GM12865 (cell line): Measurements from ENCODE around the gene RAC3.

Source experiments
- DNase-seq: peaks from one replicate; pipeline ENCODE4 v3.0.0; 2010; ENCODE audit warnings: low read depth
- H3K4me3 ChIP-seq: 2 replicates; pipeline ENCODE4 v1.5.1; 2011; ENCODE audit warnings: mild to moderate bottlenecking, low read depth, low read length, control low read depth
- CTCF ChIP-seq: IDR thresholded peaks from 2 replicates; pipeline ENCODE4 v1.5.1; 2011; ENCODE audit warnings: low read length, control low read depth, low read depth, inconsistent platforms; ENCODE audit not compliant: insufficient read depth; ENCODE audit errors: missing control alignments

RAC3 gene

GRCh38 chr17:82072827-82073226 is 41.3 kb downstream of the RAC3 start:
- no peak overlapping the region for H3K4me3 ChIP-seq
- TF ChIP-seq CTCF, result no peak
- no peak for DNase-seq

GRCh38 chr17:82073446-82073845 is 42.0 kb downstream of the RAC3 start:
- no peak for TF ChIP-seq CTCF
- DNase-seq, result no peak

GRCh38 chr17:82076018-82076784 is 44.7 kb downstream of the RAC3 start:
- no peak overlapping the region for H3K4me3 ChIP-seq
- TF ChIP-seq CTCF, result no peak
- DNase-seq, result no peak

More at GRCh38 chr17:82073446-82073845, 42.0 kb downstream of the RAC3 start:
- H3K4me3 ChIP-seq, result no peak overlapping the region

- no peak overlapping the region for H3K4me3 ChIP-seq
- no peak for TF ChIP-seq CTCF
- no peak for DNase-seq
Measured at GRCh38 chr17:82076785-82077591, 45.5 kb downstream of the RAC3 start.

GRCh38 chr17:82077617-82078358 is 46.3 kb downstream of the RAC3 start:
- no peak for DNase-seq
- no peak for TF ChIP-seq CTCF
- no peak overlapping the region for H3K4me3 ChIP-seq

- no peak overlapping the region for H3K4me3 ChIP-seq
- DNase-seq, result no peak
- TF ChIP-seq CTCF, result no peak
Measured at GRCh38 chr17:82078433-82078832, 47.0 kb downstream of the RAC3 start.
